HEK293 (cell line): ENCODE measurements around the gene ZNF84.

ENCODE experiments used
- CTCF ChIP-seq: fragments of 450-650 bp; formaldehyde crosslinking; IDR thresholded peaks from 2 replicates; pipeline ENCODE4 v1.5.1; 2016; ENCODE audit warnings: missing biosample characterization, missing genetic modification characterization
- GLI2 ChIP-seq: fragments of 450-650 bp; formaldehyde crosslinking; IDR thresholded peaks from 2 replicates; pipeline ENCODE4; 2017; ENCODE audit warnings: missing biosample characterization, missing genetic modification characterization, low read depth, borderline replicate concordance
- KLF16 ChIP-seq: fragments of 450-650 bp; formaldehyde crosslinking; IDR thresholded peaks from 2 replicates; pipeline ENCODE4 v1.5.1; 2017; ENCODE audit warnings: missing biosample characterization, missing genetic modification characterization
- RBAK ChIP-seq: fragments of 450-650 bp; formaldehyde crosslinking; IDR thresholded peaks from 2 replicates; pipeline ENCODE4 v1.5.1; 2016; ENCODE audit warnings: missing biosample characterization, missing genetic modification characterization
- TCF7L2 ChIP-seq: IDR thresholded peaks from 2 replicates; pipeline ENCODE4 v1.6.1; 2011; ENCODE audit warnings: low read depth, mild to moderate bottlenecking, inconsistent platforms, low read length, moderate library complexity, borderline replicate concordance
- TRIM28 ChIP-seq: IDR thresholded peaks from 2 replicates; pipeline ENCODE4 v1.6.1; 2011; ENCODE audit warnings: low read length, control low read depth, borderline replicate concordance
- YY1 ChIP-seq: fragments of 450-650 bp; formaldehyde crosslinking; IDR thresholded peaks from 2 replicates; pipeline ENCODE4 v1.5.1; 2018; ENCODE audit warnings: missing biosample characterization, missing genetic modification characterization
- ZBTB11 ChIP-seq: fragments of 450-650 bp; formaldehyde crosslinking; conservative IDR thresholded peaks from 2 replicates; pipeline ENCODE4 v1.5.1; 2016; ENCODE audit warnings: low read depth, missing biosample characterization, missing genetic modification characterization
- ZNF132 ChIP-seq: fragments of 450-650 bp; formaldehyde crosslinking; IDR thresholded peaks from 2 replicates; pipeline ENCODE4 v1.5.1; 2017; ENCODE audit warnings: missing biosample characterization, missing genetic modification characterization, borderline replicate concordance
- ZNF16 ChIP-seq: fragments of 450-650 bp; formaldehyde crosslinking; IDR thresholded peaks from 2 replicates; pipeline ENCODE4 v1.5.1; 2016; ENCODE audit warnings: low read depth, missing biosample characterization, missing genetic modification characterization
- ZNF19 ChIP-seq: fragments of 450-650 bp; formaldehyde crosslinking; IDR thresholded peaks from 2 replicates; pipeline ENCODE4; 2016; ENCODE audit warnings: missing biosample characterization, missing genetic modification characterization, low read depth
- ZNF211 ChIP-seq: fragments of 450-650 bp; formaldehyde crosslinking; IDR thresholded peaks from 2 replicates; pipeline ENCODE4 v1.5.1; 2016; ENCODE audit warnings: low read depth, missing biosample characterization, missing genetic modification characterization
- ZNF214 ChIP-seq: fragments of 450-650 bp; formaldehyde crosslinking; IDR thresholded peaks from 2 replicates; pipeline ENCODE4 v1.5.1; 2017; ENCODE audit warnings: missing biosample characterization, mild to moderate bottlenecking, missing genetic modification characterization, borderline replicate concordance
- ZNF266 ChIP-seq: fragments of 450-650 bp; formaldehyde crosslinking; IDR thresholded peaks from 2 replicates; pipeline ENCODE4 v1.5.1; 2016; ENCODE audit warnings: missing biosample characterization, missing genetic modification characterization, low read depth
- ZNF311 ChIP-seq: fragments of 450-650 bp; formaldehyde crosslinking; IDR thresholded peaks from 2 replicates; pipeline ENCODE4 v1.5.1; 2017; ENCODE audit warnings: missing biosample characterization, missing genetic modification characterization, borderline replicate concordance
- ZNF324 ChIP-seq: fragments of 450-650 bp; formaldehyde crosslinking; IDR thresholded peaks from 2 replicates; pipeline ENCODE4 v1.5.1; 2016; ENCODE audit warnings: missing biosample characterization, missing genetic modification characterization
- ZNF354C ChIP-seq: fragments of 450-650 bp; formaldehyde crosslinking; IDR thresholded peaks from 2 replicates; pipeline ENCODE4 v1.5.1; 2016; ENCODE audit warnings: missing biosample characterization, missing genetic modification characterization, low read depth, borderline replicate concordance
- ZNF433 ChIP-seq: fragments of 450-650 bp; formaldehyde crosslinking; IDR thresholded peaks from 2 replicates; pipeline ENCODE4 v1.5.1; 2016; ENCODE audit warnings: missing biosample characterization, missing genetic modification characterization, low read depth
- ZNF513 ChIP-seq: fragments of 450-650 bp; IDR thresholded peaks from 2 replicates; pipeline ENCODE4 v1.5.1; 2018; ENCODE audit warnings: missing biosample characterization, missing genetic modification characterization
- ZNF529 ChIP-seq: fragments of 450-650 bp; formaldehyde crosslinking; IDR thresholded peaks from 2 replicates; pipeline ENCODE4 v1.5.1; 2017; ENCODE audit warnings: missing genetic modification characterization, missing biosample characterization; ENCODE audit not compliant: insufficient replicate concordance
- ZNF571 ChIP-seq: fragments of 450-650 bp; formaldehyde crosslinking; IDR thresholded peaks from 2 replicates; pipeline ENCODE4 v1.5.0; 2017; ENCODE audit warnings: missing biosample characterization, missing genetic modification characterization
- ZNF610 ChIP-seq: fragments of 450-650 bp; formaldehyde crosslinking; IDR thresholded peaks from 2 replicates; pipeline ENCODE4 v1.5.1; 2016; ENCODE audit warnings: missing biosample characterization, missing genetic modification characterization, borderline replicate concordance
- ZNF621 ChIP-seq: fragments of 450-650 bp; formaldehyde crosslinking; IDR thresholded peaks from 2 replicates; pipeline ENCODE4 v1.5.1; 2017; ENCODE audit warnings: missing biosample characterization, missing genetic modification characterization
- ZNF629 ChIP-seq: fragments of 450-650 bp; formaldehyde crosslinking; IDR thresholded peaks from 2 replicates; pipeline ENCODE4 v1.5.1; 2017; ENCODE audit warnings: missing biosample characterization, missing genetic modification characterization
- ZNF654 ChIP-seq: fragments of 450-650 bp; formaldehyde crosslinking; IDR thresholded peaks from 2 replicates; pipeline ENCODE4 v1.5.1; 2016; ENCODE audit warnings: low read depth, missing biosample characterization, missing genetic modification characterization
- ZNF837 ChIP-seq: fragments of 450-650 bp; formaldehyde crosslinking; IDR thresholded peaks from 2 replicates; pipeline ENCODE4 v1.5.1; 2016; ENCODE audit warnings: missing biosample characterization, missing genetic modification characterization
- TF ChIP-seq, protein P1 (sequence below): fragments of 450-650 bp; formaldehyde crosslinking; optimal IDR thresholded peaks from 2 replicates; pipeline ENCODE3; 2016; ENCODE audit warnings: missing biosample characterization, mild to moderate bottlenecking, missing genetic modification characterization
- TF ChIP-seq, protein P2 (sequence below): fragments of 450-650 bp; formaldehyde crosslinking; IDR thresholded peaks from 2 replicates; pipeline ENCODE4 v1.5.1; 2016; ENCODE audit warnings: missing biosample characterization, missing genetic modification characterization
- TF ChIP-seq, protein P3 (sequence below): fragments of 450-650 bp; formaldehyde crosslinking; IDR thresholded peaks from 2 replicates; pipeline ENCODE4 v1.5.1; 2017; ENCODE audit warnings: missing biosample characterization, missing genetic modification characterization

Gene ZNF84

GRCh38 chr12:133080368-133081158 lies 43.3 kb downstream of the ZNF84 start, which contains the start of gene ZNF140 (continued):
- TF ChIP-seq CTCF (tag by site-specific recombination) (peak; percentile 68), ZNF529 (tag by site-specific recombination) (no peak), ZNF266 (tag by site-specific recombination) (no peak), ZNF311 (no peak), ZNF571 (tag by site-specific recombination) (no peak), ZNF211 (tag by site-specific recombination) (no peak), RBAK (tag by site-specific recombination) (no peak), ZNF324 (tag by site-specific recombination) (peak; percentile 85), ZNF16 (no peak), ZNF433 (tag by site-specific recombination) (no peak), TCF7L2 (no peak), YY1 (tag by site-specific recombination) (peak; percentile 47; the same call in 1 of the 2 replicates), ZBTB11 (peak; percentile 90), ZNF654 (tag by site-specific recombination) (no peak), ZNF132 (tag by site-specific recombination) (no peak), ZNF621 (tag by site-specific recombination) (no peak), ZNF513 (tag by site-specific recombination) (no peak), TRIM28 (no peak; the same call in 1 of the 2 replicates), ZNF354C (tag by site-specific recombination) (no peak), ZNF610 (tag by site-specific recombination) (peak; percentile 62; the same call in 1 of the 2 replicates), ZNF19 (tag by site-specific recombination) (no peak), ZNF629 (tag by site-specific recombination) (peak; percentile 98), GLI2 (tag by site-specific recombination) (no peak), KLF16 (peak; percentile 85), ZNF837 (tag by site-specific recombination) (no peak), ZNF214 (tag by site-specific recombination) (no peak)
- TF ChIP-seq, protein P1, sequence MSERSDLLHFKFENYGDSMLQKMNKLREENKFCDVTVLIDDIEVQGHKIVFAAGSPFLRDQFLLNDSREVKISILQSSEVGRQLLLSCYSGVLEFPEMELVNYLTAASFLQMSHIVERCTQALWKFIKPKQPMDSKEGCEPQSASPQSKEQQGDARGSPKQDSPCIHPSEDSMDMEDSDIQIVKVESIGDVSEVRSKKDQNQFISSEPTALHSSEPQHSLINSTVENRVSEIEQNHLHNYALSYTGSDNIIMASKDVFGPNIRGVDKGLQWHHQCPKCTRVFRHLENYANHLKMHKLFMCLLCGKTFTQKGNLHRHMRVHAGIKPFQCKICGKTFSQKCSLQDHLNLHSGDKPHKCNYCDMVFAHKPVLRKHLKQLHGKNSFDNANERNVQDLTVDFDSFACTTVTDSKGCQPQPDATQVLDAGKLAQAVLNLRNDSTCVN = peak; percentile 71
- TF ChIP-seq, protein P2, sequence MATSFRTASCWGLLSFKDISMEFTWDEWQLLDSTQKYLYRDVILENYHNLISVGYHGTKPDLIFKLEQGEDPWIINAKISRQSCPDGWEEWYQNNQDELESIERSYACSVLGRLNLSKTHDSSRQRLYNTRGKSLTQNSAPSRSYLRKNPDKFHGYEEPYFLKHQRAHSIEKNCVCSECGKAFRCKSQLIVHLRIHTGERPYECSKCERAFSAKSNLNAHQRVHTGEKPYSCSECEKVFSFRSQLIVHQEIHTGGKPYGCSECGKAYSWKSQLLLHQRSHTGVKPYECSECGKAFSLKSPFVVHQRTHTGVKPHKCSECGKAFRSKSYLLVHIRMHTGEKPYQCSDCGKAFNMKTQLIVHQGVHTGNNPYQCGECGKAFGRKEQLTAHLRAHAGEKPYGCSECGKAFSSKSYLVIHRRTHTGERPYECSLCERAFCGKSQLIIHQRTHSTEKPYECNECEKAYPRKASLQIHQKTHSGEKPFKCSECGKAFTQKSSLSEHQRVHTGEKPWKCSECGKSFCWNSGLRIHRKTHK (tag by site-specific recombination) = no peak
- TF ChIP-seq, protein P3, sequence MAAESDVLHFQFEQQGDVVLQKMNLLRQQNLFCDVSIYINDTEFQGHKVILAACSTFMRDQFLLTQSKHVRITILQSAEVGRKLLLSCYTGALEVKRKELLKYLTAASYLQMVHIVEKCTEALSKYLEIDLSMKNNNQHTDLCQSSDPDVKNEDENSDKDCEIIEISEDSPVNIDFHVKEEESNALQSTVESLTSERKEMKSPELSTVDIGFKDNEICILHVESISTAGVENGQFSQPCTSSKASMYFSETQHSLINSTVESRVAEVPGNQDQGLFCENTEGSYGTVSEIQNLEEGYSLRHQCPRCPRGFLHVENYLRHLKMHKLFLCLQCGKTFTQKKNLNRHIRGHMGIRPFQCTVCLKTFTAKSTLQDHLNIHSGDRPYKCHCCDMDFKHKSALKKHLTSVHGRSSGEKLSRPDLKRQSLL = 0 out of 2 replicates have a peak, but pooled peaks have one; percentile 35
